GM21526 (cell line): ENCODE measurements around the gene CPB1.
"Not testable (repeated sequence)": the region's sequence is repeated elsewhere in the genome, so short reads cannot be mapped to it uniquely, and the experiment has no call there.

Experiments
- ATAC-seq: cut with Tn5 transposase; IDR thresholded peaks from one replicate; pipeline ENCODE4 v1.9.1; 2021; ENCODE audit warnings: moderate library complexity; ENCODE audit not compliant: unreplicated experiment, low FRiP score

Gene CPB1

DNA sequence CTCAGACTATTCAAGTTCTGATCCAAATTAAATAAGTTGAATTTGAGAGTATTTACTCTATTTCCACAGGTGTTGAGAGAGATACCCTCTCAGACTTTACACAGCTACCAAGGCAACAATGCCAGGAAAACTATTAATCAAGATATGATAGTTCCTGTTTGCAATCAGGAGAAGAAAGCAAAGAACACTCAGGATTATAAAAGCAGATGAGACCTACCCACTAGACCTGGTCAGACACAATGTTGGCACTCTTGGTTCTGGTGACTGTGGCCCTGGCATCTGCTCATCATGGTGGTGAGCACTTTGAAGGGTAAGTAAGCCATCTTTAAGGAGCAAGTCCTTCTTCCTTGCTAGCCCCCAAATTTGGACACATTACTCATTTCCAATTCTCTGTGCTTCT is at the start of gene CPB1:
TSS of gene CPB1 (plus strand) at position 227 of the 400 bp plus-strand sequence. CDS start at position 240, 13 bp downstream.
- ATAC-seq: no peak

DNA sequence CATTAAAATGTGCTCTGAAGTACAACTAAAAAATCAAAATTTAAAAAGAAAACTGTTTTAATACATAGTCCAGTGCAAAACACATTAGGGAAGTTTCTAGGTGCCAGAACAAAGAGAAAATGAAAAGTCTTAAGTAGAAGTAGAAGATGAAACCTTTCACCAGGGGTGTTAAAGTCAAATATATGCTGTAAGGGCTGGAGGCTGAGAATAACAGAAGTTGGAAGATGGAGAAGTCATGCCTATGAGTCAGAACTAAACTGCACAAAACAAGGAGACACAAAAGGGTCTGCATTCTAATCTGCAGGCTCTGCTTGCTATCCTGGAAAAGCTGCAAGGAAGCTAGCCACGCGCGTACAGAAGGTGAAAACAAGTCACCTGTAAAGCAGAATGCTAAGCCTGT is 48.7 kb upstream of the CPB1 start:
- ATAC-seq: no peak

DNA sequence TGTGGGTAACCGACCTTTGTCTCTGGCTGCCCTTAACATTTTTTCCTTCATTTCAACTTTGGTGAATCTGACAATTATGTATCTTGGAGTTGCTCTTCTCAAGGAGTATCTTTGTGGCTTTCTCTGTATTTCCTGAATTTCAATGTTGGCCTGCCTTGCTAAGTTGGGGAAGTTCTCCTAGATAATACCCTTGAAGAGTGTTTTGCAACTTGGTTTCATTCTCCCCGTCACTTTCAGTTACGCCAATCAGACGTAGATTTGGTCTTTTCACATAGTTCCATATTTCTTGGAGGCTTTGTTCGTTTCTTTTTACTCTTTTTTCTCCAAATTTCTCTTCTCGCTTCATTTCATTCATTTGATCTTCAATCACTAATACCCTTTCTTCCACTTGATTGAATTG is 42.6 kb upstream of the CPB1 start:
- ATAC-seq: not testable (repeated sequence)

DNA sequence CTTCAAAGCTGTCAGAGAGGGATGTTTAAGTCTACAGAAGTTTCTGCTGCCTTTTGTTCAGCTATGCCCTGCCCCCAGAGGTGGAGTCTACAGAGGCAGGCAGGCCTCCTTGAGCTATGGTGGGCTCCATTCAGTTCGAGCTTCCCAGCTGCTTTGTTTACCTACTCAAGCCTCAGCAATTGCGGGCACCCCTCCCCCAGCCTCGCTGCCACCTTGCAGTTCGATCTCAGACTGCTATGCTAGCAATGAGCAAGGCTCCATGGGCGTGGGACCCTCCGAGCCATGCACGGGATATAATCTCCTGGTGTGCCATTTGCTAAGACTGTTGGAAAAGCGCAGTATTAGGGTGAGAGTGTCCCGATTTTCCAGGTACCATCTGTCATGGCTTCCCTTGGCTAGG is 41.5 kb upstream of the CPB1 start:
- ATAC-seq: not testable (repeated sequence)

DNA sequence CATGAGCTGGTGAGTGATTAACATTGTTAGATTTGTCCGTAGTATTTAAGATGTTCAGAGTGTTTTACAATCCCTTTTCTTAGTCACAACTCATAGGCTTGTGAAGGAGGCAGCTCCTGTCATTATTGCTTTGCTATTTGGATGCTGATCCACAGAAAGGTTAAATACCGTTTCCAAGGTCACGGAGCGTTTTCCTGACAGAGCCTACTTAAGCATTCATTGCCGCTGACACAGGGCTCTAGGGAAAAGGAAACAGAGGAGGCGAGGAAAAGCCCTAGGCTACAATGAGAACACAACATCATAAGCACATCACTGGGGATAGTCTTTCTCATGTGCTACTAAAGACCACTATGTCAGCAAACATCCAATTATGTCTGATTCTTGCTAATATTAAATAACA is 38.5 kb upstream of the CPB1 start:
- ATAC-seq: no peak

DNA sequence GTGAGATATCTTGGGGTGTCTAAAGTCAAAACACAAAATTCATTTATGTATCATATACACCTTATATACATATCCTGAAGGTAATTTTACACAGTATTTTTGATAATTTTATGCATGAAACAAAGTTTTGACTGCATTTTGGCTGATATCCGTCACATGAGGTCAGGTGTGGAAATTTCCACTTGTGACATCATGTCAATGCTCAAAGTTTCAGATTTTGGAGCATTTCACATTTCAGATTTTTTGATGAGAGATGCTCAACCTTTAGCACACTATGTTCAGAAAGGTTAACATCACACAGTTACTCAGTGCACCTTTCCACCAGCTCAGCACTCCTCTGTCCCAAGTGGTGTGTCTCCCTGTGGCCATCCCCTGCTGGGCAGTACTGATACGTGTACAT is 37.7 kb upstream of the CPB1 start:
- no peak for ATAC-seq

DNA sequence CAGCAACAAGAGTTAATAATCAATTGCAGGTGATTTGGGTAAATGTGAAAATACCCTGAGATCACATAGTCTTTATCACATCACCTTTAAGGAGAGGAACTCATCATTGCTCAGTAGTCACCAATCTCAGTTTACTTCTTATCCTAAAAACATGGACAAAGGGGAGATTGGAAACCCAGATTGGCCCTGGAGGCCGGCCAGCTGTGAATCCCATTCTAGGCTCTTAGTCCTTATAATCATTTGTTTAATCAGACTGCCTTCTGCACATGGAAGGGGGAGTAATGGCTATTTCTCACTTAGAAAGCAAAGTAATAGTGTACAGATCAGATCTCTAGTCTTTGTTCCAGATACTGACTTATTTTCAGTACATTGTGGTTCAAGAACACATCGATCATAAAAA is 37.2 kb upstream of the CPB1 start:
- no peak for ATAC-seq

DNA sequence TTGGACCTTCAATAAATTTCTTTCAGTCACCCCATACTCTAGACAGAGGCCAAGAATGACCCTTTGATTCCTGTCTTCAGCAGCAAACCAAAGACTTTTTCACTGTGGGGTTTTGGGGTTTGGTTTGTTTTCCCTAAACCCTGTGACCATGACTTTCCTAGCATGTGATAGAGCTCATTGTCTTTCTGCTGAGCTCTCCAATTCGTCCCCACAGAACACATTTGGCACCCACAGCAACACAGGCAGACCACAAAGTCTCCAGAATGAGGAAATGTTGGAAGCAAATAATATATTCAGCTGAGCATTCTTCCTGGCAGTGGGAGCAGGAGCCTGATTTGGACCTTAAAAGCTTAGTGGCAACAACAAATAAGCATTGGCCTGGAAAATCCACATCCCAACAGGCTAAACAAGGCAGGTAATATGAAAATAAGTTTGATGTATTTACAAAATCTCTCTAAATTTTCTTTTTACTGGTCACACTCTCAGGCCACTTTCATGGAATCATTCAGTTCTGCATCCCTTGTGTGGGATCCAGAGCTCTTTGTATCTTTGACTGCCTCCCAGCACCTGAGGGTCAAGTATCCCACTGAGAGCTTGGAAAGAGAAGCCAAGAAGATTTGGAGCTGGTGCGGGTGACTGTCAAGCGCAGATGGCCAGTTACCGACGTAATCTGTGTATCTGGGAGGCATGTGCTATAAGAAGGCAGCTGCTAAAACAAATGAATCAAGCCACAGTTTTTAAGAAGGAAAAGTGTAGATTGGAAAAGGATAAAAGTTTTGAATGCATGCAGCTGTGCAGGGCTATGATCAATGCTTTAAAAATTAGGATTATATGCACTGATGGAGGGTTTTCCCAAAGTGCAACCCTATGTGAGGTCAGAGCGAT is 36.5 kb upstream of the CPB1 start:
- no peak for ATAC-seq

DNA sequence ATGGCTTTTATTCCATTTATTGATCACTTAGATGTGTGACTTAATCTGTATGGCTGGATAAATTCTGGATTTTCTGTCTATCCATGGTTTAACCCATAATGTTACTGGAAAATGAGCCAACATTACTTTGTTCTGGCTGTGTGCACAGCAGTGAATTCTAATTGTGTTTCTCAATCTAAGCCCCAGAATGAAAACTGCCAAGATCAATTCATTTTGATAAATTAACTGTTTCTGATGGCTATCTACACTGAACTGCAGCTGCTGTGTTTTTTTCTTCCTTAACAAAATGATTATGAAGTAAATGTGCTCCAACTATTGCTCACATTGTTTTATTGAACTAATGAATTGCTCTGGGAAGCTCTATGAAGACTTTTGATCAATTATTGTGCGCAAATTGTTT is 35.7 kb upstream of the CPB1 start:
- ATAC-seq: no peak

DNA sequence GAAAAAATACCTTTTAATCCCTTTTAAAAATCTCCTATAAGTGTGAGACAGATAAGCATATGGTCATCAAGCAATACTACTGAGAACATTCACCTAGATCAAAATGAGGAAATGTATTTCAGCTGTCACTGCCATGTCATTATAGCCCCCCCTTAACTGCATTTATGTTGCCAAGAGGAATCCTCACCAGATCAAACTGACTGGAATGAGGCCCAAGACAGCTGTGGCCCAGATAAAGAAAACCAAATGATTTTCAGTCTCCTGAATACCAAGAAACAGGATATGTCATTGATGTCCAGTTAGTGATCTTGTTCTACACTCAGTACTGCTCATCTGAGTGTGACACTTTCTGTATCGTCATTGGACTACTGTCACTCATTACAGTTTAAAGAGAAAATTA is 35.1 kb upstream of the CPB1 start:
- ATAC-seq: no peak

DNA sequence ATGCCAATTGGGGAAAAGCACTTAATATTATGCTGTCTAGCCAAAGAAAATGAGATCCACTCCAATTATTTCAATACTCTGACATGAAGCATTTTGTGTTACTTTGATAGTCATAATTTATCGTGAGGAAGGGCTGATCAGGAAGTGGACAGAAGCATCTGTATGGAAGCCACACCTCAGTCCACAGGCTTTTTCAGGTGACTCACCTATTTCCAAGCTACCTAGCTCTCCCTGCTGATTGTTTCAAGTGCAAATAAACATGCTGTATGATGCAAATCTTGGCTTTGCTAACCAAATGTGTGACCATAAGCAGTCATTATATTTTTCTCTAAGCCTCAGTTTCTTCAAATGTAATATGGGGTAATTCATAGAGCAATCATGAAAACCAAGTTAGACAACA is 30.8 kb upstream of the CPB1 start:
- no peak for ATAC-seq

DNA sequence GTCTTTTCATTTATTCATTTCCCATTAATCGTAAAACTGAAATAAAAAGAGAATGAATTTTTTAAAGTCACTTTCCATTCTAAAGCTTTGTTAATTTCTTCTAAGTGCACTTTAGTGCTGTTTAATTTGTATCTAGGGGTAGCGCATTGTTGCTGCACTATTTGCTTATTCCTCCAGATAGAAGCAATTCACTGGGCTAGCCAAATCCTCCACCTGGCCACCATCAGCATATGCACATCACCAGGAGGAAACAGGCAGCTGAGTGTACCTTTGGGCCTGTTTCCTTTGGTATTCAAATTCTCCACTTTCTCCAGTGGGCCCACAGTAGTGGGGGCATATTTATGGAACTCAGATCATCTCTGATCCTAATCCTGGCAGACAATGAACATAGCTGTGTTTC is 29.8 kb upstream of the CPB1 start:
- ATAC-seq: no peak

DNA sequence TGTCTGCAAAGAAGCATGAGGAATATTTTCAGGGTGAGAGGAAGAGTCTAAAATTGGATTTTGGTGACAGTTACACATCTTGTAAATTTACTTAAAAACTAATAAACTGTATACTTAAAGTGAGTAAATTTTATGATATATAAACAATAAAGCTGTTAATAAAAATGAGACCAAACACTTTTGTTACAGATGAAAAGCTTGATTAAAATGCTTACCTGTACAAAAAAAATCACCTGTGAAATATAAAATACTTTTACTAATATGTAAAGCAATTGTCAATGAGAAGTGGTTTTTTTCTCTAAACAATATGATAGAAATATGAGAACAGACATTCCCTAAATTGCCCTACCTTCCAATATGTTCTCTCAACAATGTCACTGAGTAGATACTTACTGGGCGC is 27.2 kb upstream of the CPB1 start:
- no peak for ATAC-seq

DNA sequence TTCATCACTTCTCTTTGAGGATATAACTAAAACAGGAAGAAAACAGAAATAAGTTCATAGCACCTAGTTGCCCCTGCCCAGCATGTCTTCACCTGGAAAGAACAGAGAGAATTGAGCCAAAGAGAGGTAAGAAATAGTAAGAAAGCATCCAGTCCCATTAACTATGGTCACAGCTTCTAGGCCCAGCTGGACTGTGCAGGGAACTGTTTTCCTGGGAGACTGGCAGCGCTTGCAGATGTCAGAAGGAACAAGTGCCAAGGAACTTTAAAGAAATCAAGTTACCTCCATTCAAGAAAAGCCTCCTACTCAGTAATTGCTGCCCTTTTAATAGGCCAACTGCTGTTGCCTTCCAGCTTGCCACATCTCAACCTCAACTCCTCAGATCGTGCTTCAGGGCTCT is 17.8 kb upstream of the CPB1 start:
- no peak for ATAC-seq

DNA sequence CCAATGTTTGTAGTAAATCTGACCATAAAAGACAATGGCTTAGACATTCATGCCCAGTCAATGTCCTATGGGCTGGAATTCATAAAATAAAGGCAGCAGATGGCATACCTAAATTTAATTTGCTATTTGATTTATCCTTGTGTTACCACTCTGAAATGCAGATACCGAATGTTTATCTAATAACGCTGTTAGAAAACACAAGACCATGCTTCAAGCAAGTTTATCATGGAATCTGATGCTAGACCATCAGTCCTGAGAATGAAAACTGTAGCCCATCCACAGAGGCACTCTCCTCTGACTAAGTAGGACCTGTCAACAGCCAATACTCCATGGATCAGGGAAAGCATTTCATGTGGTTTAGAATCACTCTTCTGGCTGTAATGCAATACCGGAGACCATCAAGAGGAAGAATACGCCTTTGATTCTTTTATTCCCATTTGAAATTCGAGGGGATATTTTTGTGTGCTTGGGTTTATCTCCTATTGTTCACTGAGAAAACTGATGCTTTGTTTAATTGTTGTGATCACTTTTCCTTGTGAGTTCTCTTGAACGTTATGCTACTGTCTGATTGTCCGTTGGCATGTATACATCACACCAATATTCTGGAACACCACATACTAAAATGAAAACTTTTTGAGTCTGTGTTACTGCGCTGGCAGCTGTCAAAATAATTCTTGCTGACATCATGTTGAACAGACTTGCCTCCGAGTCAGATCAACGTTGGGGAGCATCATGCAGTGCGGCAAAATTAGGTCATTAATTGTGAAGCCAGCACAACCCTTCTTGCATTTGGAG is 12.1 kb upstream of the CPB1 start:
- ATAC-seq: no peak

DNA sequence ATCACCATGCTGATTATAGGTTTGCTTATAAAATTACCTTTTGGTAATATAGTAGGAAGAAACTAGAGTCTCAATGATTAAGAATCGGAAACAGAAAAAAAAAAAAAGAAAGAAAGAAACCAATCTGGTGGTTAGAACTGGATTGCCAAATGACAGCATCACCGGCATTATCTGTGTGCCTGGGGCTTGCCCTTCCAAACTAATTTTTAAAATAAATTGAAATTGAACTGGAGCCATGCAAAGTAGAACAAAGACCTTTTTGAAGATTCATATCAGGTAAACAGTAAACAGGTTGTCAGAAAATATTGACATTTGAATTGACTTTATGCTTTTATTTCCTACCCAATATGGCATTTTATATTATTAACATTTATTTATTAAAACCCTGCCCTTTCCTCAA is 11.2 kb upstream of the CPB1 start:
- ATAC-seq: no peak

DNA sequence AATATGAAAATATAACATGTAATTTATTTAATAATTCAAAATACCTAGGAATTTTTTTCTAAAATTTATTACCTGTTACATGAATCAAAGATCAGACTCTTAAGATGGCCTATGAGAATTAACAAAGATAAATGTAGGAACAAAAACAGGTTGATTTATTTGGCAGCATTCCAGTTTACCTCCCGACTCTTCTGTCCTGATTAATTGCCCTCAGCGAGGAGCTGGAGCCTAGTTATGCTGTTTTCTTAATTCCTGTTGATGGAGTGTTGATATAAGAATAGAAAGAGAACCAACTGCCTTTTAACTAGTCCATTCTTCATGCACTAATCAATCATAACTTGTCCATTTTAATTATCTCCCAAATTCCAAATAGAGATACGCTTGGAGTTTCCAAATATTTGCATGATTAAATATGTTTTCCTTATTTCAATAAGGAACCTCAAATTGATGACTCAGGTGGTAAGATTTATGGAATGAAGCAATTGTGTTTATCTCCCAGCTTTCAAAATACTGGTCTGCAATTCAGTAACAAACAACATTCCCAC is 10.6 kb upstream of the CPB1 start:
- ATAC-seq: no peak

DNA sequence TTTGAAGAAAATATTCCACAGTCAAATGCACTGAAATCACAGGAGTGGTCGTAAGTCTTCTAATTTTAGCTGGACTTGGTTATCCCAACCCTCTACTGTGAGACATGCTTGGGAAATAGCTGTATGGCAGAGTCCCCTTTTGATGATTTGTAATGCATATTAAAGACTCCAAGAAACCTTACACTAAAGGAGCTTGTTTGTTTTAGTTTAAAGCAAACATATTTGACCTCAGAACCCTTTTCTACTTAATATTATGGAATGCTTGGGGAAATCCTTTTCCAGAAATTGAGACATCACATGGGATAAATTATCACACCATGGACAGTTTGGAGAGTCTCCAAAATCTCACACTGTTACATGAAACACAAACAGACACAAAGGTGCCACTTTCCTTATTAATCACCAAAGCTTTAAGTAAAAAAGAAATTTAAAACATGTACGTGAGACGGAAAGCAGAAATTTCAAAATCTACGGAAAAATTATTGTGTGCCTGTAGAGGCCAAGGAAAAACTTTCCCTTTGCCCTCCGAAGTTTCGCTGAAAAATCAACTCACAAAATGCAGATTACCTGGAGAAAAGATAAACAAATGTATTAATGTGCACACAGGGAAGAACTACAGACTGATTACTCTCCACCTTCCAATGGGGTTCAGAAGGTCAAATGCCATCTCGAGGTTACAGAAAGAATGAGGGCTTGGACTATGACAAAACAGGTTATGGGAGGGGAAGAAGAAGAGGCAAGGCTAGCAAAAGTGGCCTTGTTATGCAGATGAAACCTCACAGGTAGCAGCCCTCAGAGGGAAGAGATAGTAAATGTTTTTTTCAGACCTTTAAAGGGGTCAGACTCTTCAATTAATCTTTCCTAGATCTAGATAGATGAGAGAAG is 7.0 kb upstream of the CPB1 start:
- no peak for ATAC-seq

DNA sequence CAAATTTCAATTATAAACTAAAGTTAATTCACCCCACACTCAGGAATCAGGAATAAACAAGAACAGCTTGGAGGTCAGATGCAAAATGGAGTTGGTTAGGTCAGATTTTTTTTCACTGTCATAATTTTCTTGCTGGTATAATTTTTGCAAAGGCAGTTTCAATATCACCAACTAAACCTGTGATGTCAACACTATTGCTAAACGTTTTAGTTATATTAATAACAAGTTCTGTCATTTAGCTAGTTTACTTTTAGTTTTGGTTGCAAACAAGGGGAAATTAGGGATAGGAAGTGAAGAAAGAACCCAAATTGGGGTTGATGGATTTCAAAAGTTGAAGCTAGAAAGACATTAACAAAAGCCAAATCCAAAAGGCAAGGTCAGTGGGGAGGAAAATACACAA is 4.6 kb upstream of the CPB1 start:
- no peak for ATAC-seq

DNA sequence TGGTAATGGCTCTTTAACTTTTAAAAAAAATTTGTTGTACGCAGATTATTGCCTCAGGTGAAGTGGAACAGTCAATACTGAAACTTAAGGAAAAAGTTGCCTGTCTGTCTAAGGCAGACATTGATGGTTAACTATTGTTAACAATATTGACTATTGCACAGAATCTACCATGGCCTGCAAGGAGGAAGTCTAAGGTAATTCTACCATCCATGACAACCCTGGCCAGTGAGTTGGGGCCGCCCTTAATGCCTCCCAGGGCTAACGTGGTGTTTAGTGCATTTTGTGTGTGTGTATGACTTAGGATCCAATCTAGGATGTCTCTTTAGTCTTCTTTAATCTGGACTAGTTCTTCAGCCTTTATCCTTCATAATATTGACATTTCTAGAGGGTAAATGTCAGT is 2.1 kb upstream of the CPB1 start:
- ATAC-seq: no peak
